ENCODE measurements around the gene ZNF334.

- TF ChIP-seq CTCF (conservative IDR thresholded peaks at IDR 0.05; ENCODE audit: low read length), result no peak
- TF ChIP-seq EZH2phosphoT487 (IDR thresholded peaks at IDR 0.05; ENCODE audit: borderline replicate concordance, low read depth, low read length), result no peak
Measured at GRCh38 chr20:46507760-46508407, 5.5 kb downstream of the ZNF334 start.

Data from OCI-LY7 (cell line).